ENCODE results near the gene NMUR2.

NMUR2 gene

GRCh38 chr5:152380415-152381123, 24.5 kb downstream of the NMUR2 start:
- DNase-seq (ENCODE audit: low read depth, low spot score): no peak
- Histone ChIP-seq H3K4me3 (no peak overlapping the region), H3K36me3 (ENCODE audit: insufficient read depth, low read length) (no peaks in the 10 kb centered on the region), H3K9ac (ENCODE audit: insufficient read length) (no peak overlapping the region), H3K9me3 (ENCODE audit: low read depth, low read length) (no peaks in the 10 kb centered on the region), H3K27ac (no peak overlapping the region)
- TF ChIP-seq FOXP2 (optimal IDR thresholded peaks at IDR 0.05; ENCODE audit: control extremely low read depth, extremely low read length, insufficient read depth): no peak
- no peak for TF ChIP-seq POLR2AphosphoS5 (IDR thresholded peaks at IDR 0.05; ENCODE audit: borderline replicate concordance, low read depth, low read length)
- TF ChIP-seq EZH2 (IDR thresholded peaks at IDR 0.05): no peak

GRCh38 chr5:152379331-152379730, 25.7 kb downstream of the NMUR2 start:
- no peak overlapping the region for H3K9ac ChIP-seq (ENCODE audit: insufficient read length)

DNA sequence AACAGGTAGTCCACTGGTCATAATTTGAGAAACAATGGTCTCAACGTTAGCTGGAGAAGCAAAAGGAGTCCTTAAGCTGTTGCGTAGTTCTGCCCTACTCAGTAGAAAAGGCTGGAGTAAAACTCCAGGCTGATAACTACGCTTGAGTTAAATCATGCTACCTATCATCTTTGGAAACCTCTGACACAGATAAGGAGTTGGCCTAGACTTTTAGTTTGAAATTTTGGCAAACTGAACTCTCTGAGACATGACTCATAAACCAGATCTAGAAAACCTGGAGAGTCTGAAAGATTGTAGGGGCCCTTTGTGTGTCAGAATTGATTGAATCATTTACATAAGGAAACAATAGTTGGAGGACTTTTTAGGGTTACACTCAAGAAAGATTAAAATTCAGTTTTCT, 26.3 kb downstream of the NMUR2 start:
- H3K9ac ChIP-seq (ENCODE audit: insufficient read length): no peak overlapping the region
- no peaks in the 10 kb centered on the region for H3K36me3 ChIP-seq (ENCODE audit: insufficient read depth, low read length)
- no peak overlapping the region for H3K4me3 ChIP-seq
- TF ChIP-seq EZH2 (IDR thresholded peaks at IDR 0.05): no peak
- no peak for TF ChIP-seq POLR2AphosphoS5 (IDR thresholded peaks at IDR 0.05; ENCODE audit: borderline replicate concordance, low read depth, low read length)
- TF ChIP-seq FOXP2 (optimal IDR thresholded peaks at IDR 0.05; ENCODE audit: control extremely low read depth, extremely low read length, insufficient read depth): no peak
- H3K27ac ChIP-seq: no peak overlapping the region
- H3K9me3 ChIP-seq (ENCODE audit: low read depth, low read length): no peaks in the 10 kb centered on the region
- DNase-seq (ENCODE audit: low read depth, low spot score): no peak

More at GRCh38 chr5:152379331-152379730, 25.7 kb downstream of the NMUR2 start:
- no peaks in the 10 kb centered on the region for H3K36me3 ChIP-seq (ENCODE audit: insufficient read depth, low read length)
- no peaks in the 10 kb centered on the region for H3K9me3 ChIP-seq (ENCODE audit: low read depth, low read length)
- no peak overlapping the region for H3K4me3 ChIP-seq
- TF ChIP-seq EZH2 (IDR thresholded peaks at IDR 0.05): no peak
- no peak for TF ChIP-seq FOXP2 (optimal IDR thresholded peaks at IDR 0.05; ENCODE audit: control extremely low read depth, extremely low read length, insufficient read depth)
- no peak for TF ChIP-seq POLR2AphosphoS5 (IDR thresholded peaks at IDR 0.05; ENCODE audit: borderline replicate concordance, low read depth, low read length)
- no peak overlapping the region for H3K27ac ChIP-seq
- no peak for DNase-seq (ENCODE audit: low read depth, low spot score)

DNA sequence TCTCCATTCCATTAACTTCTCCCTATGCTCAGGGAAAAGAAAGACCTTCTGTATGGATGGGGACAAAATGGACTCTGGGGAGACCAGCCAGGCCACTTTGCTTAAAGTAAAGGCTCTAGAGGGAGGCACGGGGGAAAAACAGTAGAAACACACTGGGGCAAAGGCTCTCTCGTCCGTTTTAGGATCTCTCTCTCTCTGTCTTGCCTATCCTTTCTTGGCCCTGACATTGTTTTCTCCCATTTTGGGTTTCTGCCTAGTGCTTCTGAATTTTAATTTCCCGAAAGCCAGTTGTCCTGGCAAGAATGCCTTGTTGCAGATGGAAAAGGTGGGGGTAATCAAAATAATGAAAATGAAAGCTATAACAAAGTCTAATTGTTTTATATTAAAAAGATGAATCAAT, 28.2 kb downstream of the NMUR2 start:
- Histone ChIP-seq H3K27ac (no peak overlapping the region), H3K9ac (ENCODE audit: insufficient read length) (no peak overlapping the region), H3K36me3 (ENCODE audit: insufficient read depth, low read length) (no peaks in the 10 kb centered on the region), H3K9me3 (ENCODE audit: low read depth, low read length) (no peaks in the 10 kb centered on the region), H3K4me3 (no peak overlapping the region)
- TF ChIP-seq POLR2AphosphoS5 (IDR thresholded peaks at IDR 0.05; ENCODE audit: borderline replicate concordance, low read depth, low read length) (no peak), FOXP2 (optimal IDR thresholded peaks at IDR 0.05; ENCODE audit: control extremely low read depth, extremely low read length, insufficient read depth) (no peak), EZH2 (IDR thresholded peaks at IDR 0.05) (no peak)
- no peak for DNase-seq (ENCODE audit: low read depth, low spot score)

DNA sequence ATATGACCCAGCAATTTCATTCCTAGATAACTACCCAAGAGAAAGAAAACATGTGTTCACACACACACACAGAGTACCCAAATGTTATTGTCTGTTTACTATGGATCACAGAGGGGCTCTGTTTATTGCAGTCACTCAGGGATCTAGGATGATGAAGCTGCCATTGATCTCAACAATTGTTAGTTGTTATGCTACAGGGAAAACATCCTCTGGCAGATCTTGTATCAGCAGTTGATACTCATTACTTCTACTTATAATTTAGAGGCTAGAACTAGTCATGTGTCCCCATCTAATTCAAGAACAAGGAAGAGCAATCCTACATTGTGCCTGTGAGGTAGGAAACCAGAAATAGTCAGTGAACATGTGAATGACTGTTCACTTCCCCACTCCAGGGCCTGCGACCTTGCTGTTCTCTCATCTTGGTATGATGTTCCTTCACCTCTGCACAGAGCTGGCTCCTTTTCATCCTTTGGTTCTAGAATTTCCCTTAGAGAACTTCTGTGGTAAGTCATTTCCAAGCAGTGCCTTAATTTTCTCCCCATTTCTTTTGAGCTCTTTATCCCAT, 30.3 kb downstream of the NMUR2 start:
- Histone ChIP-seq H3K9ac (ENCODE audit: insufficient read length) (no peak overlapping the region), H3K4me3 (no peak overlapping the region), H3K36me3 (ENCODE audit: insufficient read depth, low read length) (no peaks in the 10 kb centered on the region), H3K9me3 (ENCODE audit: low read depth, low read length) (no peaks in the 10 kb centered on the region), H3K27ac (no peak overlapping the region)
- no peak for DNase-seq (ENCODE audit: low read depth, low spot score)
- TF ChIP-seq FOXP2 (optimal IDR thresholded peaks at IDR 0.05; ENCODE audit: control extremely low read depth, extremely low read length, insufficient read depth) (no peak), POLR2AphosphoS5 (IDR thresholded peaks at IDR 0.05; ENCODE audit: borderline replicate concordance, low read depth, low read length) (no peak), EZH2 (IDR thresholded peaks at IDR 0.05) (no peak)

GRCh38 chr5:152372875-152373274, 32.2 kb downstream of the NMUR2 start:
- H3K36me3 ChIP-seq (ENCODE audit: insufficient read depth, low read length): no peaks in the 10 kb centered on the region
- no peak overlapping the region for H3K9ac ChIP-seq (ENCODE audit: insufficient read length)
- TF ChIP-seq EZH2 (IDR thresholded peaks at IDR 0.05): no peak
- no peak for TF ChIP-seq FOXP2 (optimal IDR thresholded peaks at IDR 0.05; ENCODE audit: control extremely low read depth, extremely low read length, insufficient read depth)
- no peak for TF ChIP-seq POLR2AphosphoS5 (IDR thresholded peaks at IDR 0.05; ENCODE audit: borderline replicate concordance, low read depth, low read length)
- no peak overlapping the region for H3K4me3 ChIP-seq
- H3K27ac ChIP-seq: no peak overlapping the region
- no peaks in the 10 kb centered on the region for H3K9me3 ChIP-seq (ENCODE audit: low read depth, low read length)
- no peak for DNase-seq (ENCODE audit: low read depth, low spot score)

GRCh38 chr5:152369298-152369697, 35.8 kb downstream of the NMUR2 start:
- Histone ChIP-seq H3K27ac (no peak overlapping the region), H3K9me3 (ENCODE audit: low read depth, low read length) (no peaks in the 10 kb centered on the region), H3K9ac (ENCODE audit: insufficient read length) (no peak overlapping the region), H3K36me3 (ENCODE audit: insufficient read depth, low read length) (no peaks in the 10 kb centered on the region), H3K4me3 (no peak overlapping the region)
- no peak for DNase-seq (ENCODE audit: low read depth, low spot score)
- TF ChIP-seq EZH2 (IDR thresholded peaks at IDR 0.05) (no peak), FOXP2 (optimal IDR thresholded peaks at IDR 0.05; ENCODE audit: control extremely low read depth, extremely low read length, insufficient read depth) (no peak)

GRCh38 chr5:152367554-152367953, 37.5 kb downstream of the NMUR2 start:
- TF ChIP-seq EZH2 (IDR thresholded peaks at IDR 0.05) (no peak), FOXP2 (optimal IDR thresholded peaks at IDR 0.05; ENCODE audit: control extremely low read depth, extremely low read length, insufficient read depth) (no peak), POLR2AphosphoS5 (IDR thresholded peaks at IDR 0.05; ENCODE audit: borderline replicate concordance, low read depth, low read length) (no peak)
- H3K9me3 ChIP-seq (ENCODE audit: low read depth, low read length): no peaks in the 10 kb centered on the region

More at GRCh38 chr5:152367554-152367953, 37.5 kb downstream of the NMUR2 start:
- no peak overlapping the region for H3K27ac ChIP-seq
- DNase-seq (ENCODE audit: low read depth, low spot score): no peak
- H3K36me3 ChIP-seq (ENCODE audit: insufficient read depth, low read length): no peaks in the 10 kb centered on the region
- no peak overlapping the region for H3K4me3 ChIP-seq
- no peak overlapping the region for H3K9ac ChIP-seq (ENCODE audit: insufficient read length)
